Astrocyte (in vitro differentiated cells and primary cell): ENCODE results near the gene EML6.

Experiments used
- EZH2 ChIP-seq: IDR thresholded peaks from 2 replicates; pipeline ENCODE4 v1.6.1; 2012; ENCODE audit warnings: mild to moderate bottlenecking, low read length, inconsistent platforms; ENCODE audit not compliant: insufficient read depth
- TF ChIP-seq, protein P1 (sequence below): IDR thresholded peaks from 2 replicates; pipeline ENCODE4 v1.5.1; 2011; ENCODE audit warnings: low read depth, mild to moderate bottlenecking, inconsistent platforms, low read length, moderate library complexity; ENCODE audit not compliant: insufficient read depth

- TF ChIP-seq, protein P1, sequence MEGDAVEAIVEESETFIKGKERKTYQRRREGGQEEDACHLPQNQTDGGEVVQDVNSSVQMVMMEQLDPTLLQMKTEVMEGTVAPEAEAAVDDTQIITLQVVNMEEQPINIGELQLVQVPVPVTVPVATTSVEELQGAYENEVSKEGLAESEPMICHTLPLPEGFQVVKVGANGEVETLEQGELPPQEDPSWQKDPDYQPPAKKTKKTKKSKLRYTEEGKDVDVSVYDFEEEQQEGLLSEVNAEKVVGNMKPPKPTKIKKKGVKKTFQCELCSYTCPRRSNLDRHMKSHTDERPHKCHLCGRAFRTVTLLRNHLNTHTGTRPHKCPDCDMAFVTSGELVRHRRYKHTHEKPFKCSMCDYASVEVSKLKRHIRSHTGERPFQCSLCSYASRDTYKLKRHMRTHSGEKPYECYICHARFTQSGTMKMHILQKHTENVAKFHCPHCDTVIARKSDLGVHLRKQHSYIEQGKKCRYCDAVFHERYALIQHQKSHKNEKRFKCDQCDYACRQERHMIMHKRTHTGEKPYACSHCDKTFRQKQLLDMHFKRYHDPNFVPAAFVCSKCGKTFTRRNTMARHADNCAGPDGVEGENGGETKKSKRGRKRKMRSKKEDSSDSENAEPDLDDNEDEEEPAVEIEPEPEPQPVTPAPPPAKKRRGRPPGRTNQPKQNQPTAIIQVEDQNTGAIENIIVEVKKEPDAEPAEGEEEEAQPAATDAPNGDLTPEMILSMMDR = no peak
- no peak for TF ChIP-seq EZH2
Observed at GRCh38 chr2:54901224-54901986, 177.9 kb downstream of the EML6 start.
